Right lobe of liver (tissue), 4 donors: ENCODE measurements around the gene NFASC.

Experiments
- POLR2A ChIP-seq: fragments of 450-650 bp; IDR thresholded peaks from one replicate; pipeline ENCODE4 v1.6.1; 2017; ENCODE audit warnings: antibody characterized with exemption, mild to moderate bottlenecking
- TF ChIP-seq, protein P1 (sequence below), 4 donors: fragments of 200-600 bp in 3 of 4; fragments of 450-650 bp in 1 of 4; IDR thresholded peaks; one replicate each; pipeline versions ENCODE4 v1.5.1 to v1.8.0; 2016 to 2022; ENCODE audit warnings: antibody characterized with exemption in 4 of 4, mild to moderate bottlenecking in 2 of 4
- donor health status: DM: no; HTN: no; CAD: no.
- donor health status: DM: no; HTN: no; CAD: no.
- donor health status: DM: no; HTN: yes; CAD: no.

DNA sequence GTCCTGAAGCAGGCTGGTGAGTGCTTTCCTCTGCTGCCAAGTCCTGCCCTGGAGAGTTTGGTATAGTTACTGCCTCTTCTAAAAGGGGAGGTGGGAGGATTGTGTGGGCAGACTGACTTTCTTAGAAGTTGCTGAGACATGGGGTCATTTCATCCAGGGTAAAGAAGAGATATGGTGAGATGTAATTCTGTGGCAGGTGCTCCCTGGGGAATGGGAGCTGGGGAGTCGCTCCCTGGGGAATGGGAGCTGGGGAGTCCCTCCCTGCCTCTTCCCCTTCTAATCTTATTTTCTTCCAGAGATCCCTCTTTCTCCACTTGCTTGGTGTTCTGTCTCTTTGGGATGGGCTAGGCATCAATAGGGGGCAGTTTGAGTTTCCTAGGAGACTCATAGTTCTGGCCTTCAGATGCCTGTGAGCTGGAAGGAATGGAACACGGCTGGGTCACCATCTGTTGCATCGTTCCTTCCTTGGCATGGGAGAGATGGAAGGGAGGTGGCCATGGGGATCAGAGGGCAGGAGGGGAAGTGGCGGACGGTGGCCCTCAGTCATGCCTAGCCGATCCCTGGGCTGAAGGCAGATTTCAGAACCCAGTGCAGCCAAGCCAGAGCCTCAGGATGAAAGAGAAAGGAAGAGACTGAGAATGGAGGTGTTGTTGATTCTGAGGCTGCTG, 59.0 kb downstream of the NFASC start:
- TF ChIP-seq, protein P1, sequence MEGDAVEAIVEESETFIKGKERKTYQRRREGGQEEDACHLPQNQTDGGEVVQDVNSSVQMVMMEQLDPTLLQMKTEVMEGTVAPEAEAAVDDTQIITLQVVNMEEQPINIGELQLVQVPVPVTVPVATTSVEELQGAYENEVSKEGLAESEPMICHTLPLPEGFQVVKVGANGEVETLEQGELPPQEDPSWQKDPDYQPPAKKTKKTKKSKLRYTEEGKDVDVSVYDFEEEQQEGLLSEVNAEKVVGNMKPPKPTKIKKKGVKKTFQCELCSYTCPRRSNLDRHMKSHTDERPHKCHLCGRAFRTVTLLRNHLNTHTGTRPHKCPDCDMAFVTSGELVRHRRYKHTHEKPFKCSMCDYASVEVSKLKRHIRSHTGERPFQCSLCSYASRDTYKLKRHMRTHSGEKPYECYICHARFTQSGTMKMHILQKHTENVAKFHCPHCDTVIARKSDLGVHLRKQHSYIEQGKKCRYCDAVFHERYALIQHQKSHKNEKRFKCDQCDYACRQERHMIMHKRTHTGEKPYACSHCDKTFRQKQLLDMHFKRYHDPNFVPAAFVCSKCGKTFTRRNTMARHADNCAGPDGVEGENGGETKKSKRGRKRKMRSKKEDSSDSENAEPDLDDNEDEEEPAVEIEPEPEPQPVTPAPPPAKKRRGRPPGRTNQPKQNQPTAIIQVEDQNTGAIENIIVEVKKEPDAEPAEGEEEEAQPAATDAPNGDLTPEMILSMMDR (IDR thresholded peaks at IDR 0.05), result no peak
- TF ChIP-seq POLR2A, result no peak
